HL-60/S4 treated with retinoic acid at 250 ng/mL for 4 days and 3 days (cell line): ENCODE measurements around the gene CT45A7.
"Not testable (repeated sequence)": the region's sequence is repeated elsewhere in the genome, so short reads cannot be mapped to it uniquely, and the experiment has no call there.

Experiments
- in situ Hi-C: fragments of 300-500 bp; cut with MboI; formaldehyde crosslinking; loops from 2 replicates; pipeline ENCODE4 v1.7.0; 2022; ENCODE audit warnings: low sequenced_read_pairs

Gene CT45A7

GRCh38 chrX:135837180-135837579 is at the start of gene CT45A7:
CT45A7 (minus strand) TSS chrX:135837280; CDS start chrX:135833533, 3,747 bp downstream.
- in situ Hi-C loops = not testable (repeated sequence)

- in situ Hi-C loops = not testable (repeated sequence)
These were observed 45.7 kb upstream of the CT45A7 start for GRCh38 chrX:135882741-135883140.

GRCh38 chrX:135871712-135872111 is 34.6 kb upstream of the CT45A7 start, which contains the start of gene CT45A9:
CT45A9 (minus strand) TSS chrX:135871812; CDS start chrX:135868061, 3,751 bp downstream.
- in situ Hi-C loops = not testable (repeated sequence)

DNA sequence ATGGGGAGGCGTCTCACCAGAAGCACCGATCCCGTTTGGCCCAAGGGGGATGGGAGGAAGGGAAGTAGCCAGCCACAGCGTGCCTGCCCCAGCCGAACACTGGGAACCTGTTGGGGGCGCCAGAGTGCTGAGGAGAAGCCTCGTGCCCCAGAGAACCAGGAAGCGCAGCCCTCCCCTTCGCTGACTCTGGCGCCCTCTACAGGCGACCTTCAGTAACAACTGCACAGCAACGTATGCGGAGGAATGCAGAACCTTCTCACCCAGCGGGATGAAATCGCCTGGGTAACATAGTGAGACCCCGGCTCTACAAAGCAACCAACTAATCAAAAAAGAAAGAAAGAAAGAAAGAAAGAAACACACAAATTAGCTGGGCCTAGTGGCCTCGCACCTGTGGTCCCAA is 17.4 kb upstream of the CT45A7 start, which contains the start of gene CT45A8:
Gene CT45A8 (minus strand): TSS at position 101 of the 400 bp plus-strand sequence. CDS start 3,755 bp downstream, outside the sequence.
- in situ Hi-C loops = not testable (repeated sequence)

DNA sequence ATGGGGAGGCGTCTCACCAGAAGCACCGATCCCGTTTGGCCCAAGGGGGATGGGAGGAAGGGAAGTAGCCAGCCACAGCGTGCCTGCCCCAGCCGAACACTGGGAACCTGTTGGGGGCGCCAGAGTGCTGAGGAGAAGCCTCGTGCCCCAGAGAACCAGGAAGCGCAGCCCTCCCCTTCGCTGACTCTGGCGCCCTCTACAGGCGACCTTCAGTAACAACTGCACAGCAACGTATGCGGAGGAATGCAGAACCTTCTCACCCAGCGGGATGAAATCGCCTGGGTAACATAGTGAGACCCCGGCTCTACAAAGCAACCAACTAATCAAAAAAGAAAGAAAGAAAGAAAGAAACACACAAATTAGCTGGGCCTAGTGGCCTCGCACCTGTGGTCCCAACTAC is 17.2 kb downstream of the CT45A7 start, which contains the start of gene CT45A2:
Gene CT45A2 (minus strand): TSS at position 101 of the 400 bp plus-strand sequence. CDS start 3,747 bp downstream, outside the sequence.
- in situ Hi-C loops = not testable (repeated sequence)

- in situ Hi-C loops = not testable (repeated sequence)
These were observed 34.4 kb downstream of the CT45A7 start, which contains the start of gene CT45A6 for GRCh38 chrX:135802687-135803086. CT45A6 (minus strand) TSS chrX:135802787; CDS start chrX:135798993, 3,794 bp downstream.

DNA sequence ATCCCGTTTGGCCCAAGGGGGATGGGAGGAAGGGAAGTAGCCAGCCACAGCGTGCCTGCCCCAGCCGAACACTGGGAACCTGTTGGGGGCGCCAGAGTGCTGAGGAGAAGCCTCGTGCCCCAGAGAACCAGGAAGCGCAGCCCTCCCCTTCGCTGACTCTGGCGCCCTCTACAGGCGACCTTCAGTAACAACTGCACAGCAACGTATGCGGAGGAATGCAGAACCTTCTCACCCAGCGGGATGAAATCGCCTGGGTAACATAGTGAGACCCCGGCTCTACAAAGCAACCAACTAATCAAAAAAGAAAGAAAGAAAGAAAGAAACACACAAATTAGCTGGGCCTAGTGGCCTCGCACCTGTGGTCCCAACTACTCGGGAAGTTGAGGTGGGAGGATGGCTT is 51.7 kb downstream of the CT45A7 start, which contains the start of gene CT45A5:
Gene CT45A5 (minus strand): TSS at position 101 of the 400 bp plus-strand sequence. CDS start 3,774 bp downstream, outside the sequence.
- in situ Hi-C loops = not testable (repeated sequence)
